IMR-90 (cell line): Measurements from ENCODE around the gene MFSD6. TPM values are rescaled to one million over a fixed set of nuclear protein-coding genes. Genes with fewer than 3 reads are reported as not detected.

ENCODE experiments used
- ATAC-seq: fragments of 200-7000 bp; cut with Tn5 transposase; 2 replicates; pipeline ENCODE4 v1.9.1; 2020; ENCODE audit warnings: low read depth, mild to moderate bottlenecking, moderate library complexity
- BruUV-seq: library from RNA; stranded (reverse); fragments of 400-500 nt; replicated peaks from 2 replicates; lab custom pipeline; 2021; lab: Mats Ljungman, UMichigan
- CTCF ChIA-PET: fragments of 300-600 bp; formaldehyde crosslinking; extraction: SDS; loops from one replicate; lab custom pipeline; 2021; ENCODE audit warnings: antibody characterized with exemption; lab: Yijun Ruan, JAX
- POLR2A ChIA-PET: fragments of 300-600 bp; sonication (Branson Sonifier 250); formaldehyde crosslinking; loops from one replicate; lab custom pipeline; 2022; ENCODE audit warnings: antibody characterized with exemption; ENCODE audit not compliant: unreplicated experiment; lab: Charles Lee
- DNase-seq: peaks from one replicate; pipeline ENCODE4 v3.0.0; 2013
- H2AFZ ChIP-seq: replicated peaks from 2 replicates; pipeline ENCODE3; 2013; ENCODE audit warnings: low read length, mild to moderate bottlenecking; ENCODE audit not compliant: poor library complexity
- H2AK5ac ChIP-seq: 2 replicates; pipeline ENCODE4 v1.6.1; 2013; ENCODE audit warnings: low read depth, low read length, inconsistent platforms
- H2AK9ac ChIP-seq: replicated peaks from 2 replicates; pipeline ENCODE3; 2013; ENCODE audit warnings: mild to moderate bottlenecking, low read depth, low read length, moderate library complexity; ENCODE audit not compliant: poor library complexity
- H2BK120ac ChIP-seq: 2 replicates; pipeline ENCODE4 v1.6.1; 2013; ENCODE audit warnings: low read depth, low read length, inconsistent platforms
- H2BK15ac ChIP-seq: 3 replicates; pipeline ENCODE4 v1.6.1; 2013; ENCODE audit warnings: low read depth, low read length, inconsistent platforms
- H2BK20ac ChIP-seq: 2 replicates; pipeline ENCODE4 v1.6.1; 2013; ENCODE audit warnings: low read depth, mild to moderate bottlenecking, inconsistent platforms, low read length, moderate library complexity
- H2BK5ac ChIP-seq: 2 replicates; pipeline ENCODE4 v1.6.1; 2013; ENCODE audit warnings: mild to moderate bottlenecking, low read depth, low read length, inconsistent platforms; ENCODE audit not compliant: poor library complexity, severe bottlenecking
- H3K14ac ChIP-seq: replicated peaks from 2 replicates; pipeline ENCODE4 v1.6.1; 2013; ENCODE audit warnings: low read depth, low read length, inconsistent platforms
- H3K18ac ChIP-seq: 2 replicates; pipeline ENCODE4 v1.6.1; 2013; ENCODE audit warnings: low read depth, low read length, control low read depth
- H3K23ac ChIP-seq: 2 replicates; pipeline ENCODE4 v1.6.1; 2013; ENCODE audit warnings: low read depth, low read length, inconsistent platforms
- H3K27ac ChIP-seq: 2 replicates; pipeline ENCODE4 v1.5.1; 2013; ENCODE audit warnings: mild to moderate bottlenecking, control low read depth, low read length; ENCODE audit not compliant: insufficient read depth
- H3K27me3 ChIP-seq: 2 replicates; pipeline ENCODE4 v1.6.1; 2013; ENCODE audit warnings: low read length; ENCODE audit not compliant: control insufficient read depth, insufficient read depth
- H3K36me3 ChIP-seq: 2 replicates; pipeline ENCODE4 v1.6.1; 2013; ENCODE audit warnings: low read length, mixed read lengths; ENCODE audit not compliant: control insufficient read depth, insufficient read depth
- H3K4ac ChIP-seq: 2 replicates; pipeline ENCODE4 v1.6.1; 2013; ENCODE audit warnings: low read depth, low read length, inconsistent platforms
- H3K4me1 ChIP-seq: 2 replicates; pipeline ENCODE4 v1.6.1; 2013; ENCODE audit warnings: low read length, mixed read lengths; ENCODE audit not compliant: control insufficient read depth, insufficient read depth
- H3K4me2 ChIP-seq: 2 replicates; pipeline ENCODE4 v1.6.1; 2013; ENCODE audit warnings: low read depth, mild to moderate bottlenecking, control low read depth, low read length, moderate library complexity
- H3K4me3 ChIP-seq: 2 replicates; pipeline ENCODE4 v1.5.1; 2013; ENCODE audit warnings: low read depth, mild to moderate bottlenecking, control low read depth, low read length, moderate library complexity; ENCODE audit not compliant: insufficient read depth
- H3K56ac ChIP-seq: 2 replicates; pipeline ENCODE4 v1.6.1; 2013; ENCODE audit warnings: low read length, inconsistent platforms; ENCODE audit not compliant: insufficient read depth; ENCODE audit errors: extremely low read depth
- H3K79me1 ChIP-seq, 2 experiments: 2 replicates each; pipeline ENCODE4 v1.6.1; 2013; ENCODE audit warnings: low read length in 2 of 2, inconsistent platforms in 1 of 2, low read depth in 1 of 2
- H3K9ac ChIP-seq: 2 replicates; pipeline ENCODE4 v1.6.1; 2013; ENCODE audit warnings: low read depth, low read length, control low read depth
- H3K9me1 ChIP-seq: 2 replicates; pipeline ENCODE4 v1.6.1; 2013; ENCODE audit warnings: low read length, inconsistent platforms; ENCODE audit not compliant: insufficient read depth
- H3K9me3 ChIP-seq: 2 replicates; pipeline ENCODE4 v1.6.1; 2013; ENCODE audit warnings: low read length; ENCODE audit not compliant: control insufficient read depth, insufficient read depth
- H4K20me1 ChIP-seq: 2 replicates; pipeline ENCODE4 v1.6.1; 2013; ENCODE audit warnings: low read length, inconsistent platforms; ENCODE audit not compliant: insufficient read depth
- H4K5ac ChIP-seq: 2 replicates; pipeline ENCODE4 v1.6.1; 2013; ENCODE audit warnings: mild to moderate bottlenecking, low read depth, low read length, control low read depth
- H4K8ac ChIP-seq, 2 experiments: 2 replicates each; pipeline ENCODE4 v1.6.1; 2013; ENCODE audit warnings: low read depth in 2 of 2, low read length in 2 of 2, control low read depth in 1 of 2, inconsistent platforms in 1 of 2
- H4K91ac ChIP-seq: 2 replicates; pipeline ENCODE4 v1.6.1; 2013; ENCODE audit warnings: low read depth, low read length, inconsistent platforms; ENCODE audit not compliant: insufficient read depth
- BHLHE40 ChIP-seq: fragments of 150-350 bp; IDR thresholded peaks from 2 replicates; pipeline ENCODE4 v1.6.1; 2016; ENCODE audit warnings: mild to moderate bottlenecking, low read depth, low read length
- CEBPB ChIP-seq: IDR thresholded peaks from 2 replicates; pipeline ENCODE4 v1.6.1; 2012; ENCODE audit warnings: low read depth, low read length, improper control_type of control experiment
- CHD1 ChIP-seq: IDR thresholded peaks from 2 replicates; pipeline ENCODE4 v1.6.1; 2012; ENCODE audit warnings: low read depth, low read length, improper control_type of control experiment
- FOS ChIP-seq: fragments of 150-350 bp; IDR thresholded peaks from 2 replicates; pipeline ENCODE4 v1.6.1; 2016; ENCODE audit warnings: low read depth, low read length
- MAFK ChIP-seq: IDR thresholded peaks from 2 replicates; pipeline ENCODE4 v1.6.1; 2012; ENCODE audit warnings: low read depth, low read length, improper control_type of control experiment
- MAZ ChIP-seq: IDR thresholded peaks from 2 replicates; pipeline ENCODE4 v1.6.1; 2012; ENCODE audit warnings: low read depth, mild to moderate bottlenecking, low read length, improper control_type of control experiment, moderate library complexity, borderline replicate concordance
- NFE2L2 ChIP-seq: fragments of 150-350 bp; IDR thresholded peaks from 2 replicates; pipeline ENCODE4 v1.6.1; 2016; ENCODE audit warnings: low read depth, mild to moderate bottlenecking, low read length
- RAD21 ChIP-seq: IDR thresholded peaks from 2 replicates; pipeline ENCODE4 v1.6.1; 2012; ENCODE audit warnings: low read length, improper control_type of control experiment
- RCOR1 ChIP-seq: IDR thresholded peaks from 2 replicates; pipeline ENCODE4 v1.6.1; 2012; ENCODE audit warnings: mild to moderate bottlenecking, low read length, improper control_type of control experiment; ENCODE audit not compliant: insufficient replicate concordance
- USF2 ChIP-seq: fragments of 150-350 bp; IDR thresholded peaks from 2 replicates; pipeline ENCODE4 v1.6.1; 2017; ENCODE audit warnings: mild to moderate bottlenecking, antibody characterized with exemption, low read length, low read depth
- WGBS, 2 experiments: methylation state at CpG; one replicate each; pipeline versions ENCODE4 v1.1.5 to v1.1.7; 2013; ENCODE audit warnings: missing lambda C conversion rate in 2 of 2; ENCODE audit not compliant: insufficient read length in 1 of 2; ENCODE audit errors: extremely low coverage in 2 of 2; 5-methylcytosine and 5-hydroxymethylcytosine counted together
- dilution Hi-C: fragments of 300-500 bp; cut with HindIII; formaldehyde crosslinking; loops from one replicate; pipeline ENCODE4 v1.14.3; 2018; ENCODE audit warnings: low sequenced_read_pairs; ENCODE audit not compliant: unreplicated experiment
- in situ Hi-C: fragments of 300-500 bp; cut with MboI; formaldehyde crosslinking; loops from 3 replicates; pipeline ENCODE4 v1.14.3; 2019; ENCODE audit warnings: low sequenced_read_pairs, inconsistent platforms, mixed read lengths
- intact Hi-C: fragments of 100-400 bp; cut with micrococcal nuclease; formaldehyde crosslinking; loops from 2 replicates; pipeline ENCODE4 v1.10.0; 2022
- polyA plus RNA-seq, 3 experiments: library from polyadenylated mRNA; depleted of rRNA; stranded (reverse); fragments of >200 nt; gene quantifications; 2 replicates each; pipeline ENCODE4 v1.2.3, GENCODE V29; 2012; ENCODE audit warnings: low replicate concordance in 1 of 3
- total RNA-seq: library from RNA; depleted of rRNA; stranded (reverse); fragments of >200 nt; gene quantifications from 2 replicates; pipeline ENCODE4 v1.2.3, GENCODE V29; 2012
- TF ChIP-seq, protein P1 (sequence below): conservative IDR thresholded peaks from 2 replicates; pipeline ENCODE4 v1.5.1; 2012; ENCODE audit warnings: mild to moderate bottlenecking, low read depth, low read length, improper control_type of control experiment
- TF ChIP-seq, protein P2 (sequence below): fragments of 150-350 bp; IDR thresholded peaks from 2 replicates; pipeline ENCODE4 v1.6.1; 2016; ENCODE audit warnings: low read depth, mild to moderate bottlenecking, low read length, moderate library complexity, borderline replicate concordance

The MFSD6 gene
- total and polyA plus RNA-seq, 2 of the 4 experiments (the other 2 are of a cell fraction): 4.2 to 7.7 TPM

DNA sequence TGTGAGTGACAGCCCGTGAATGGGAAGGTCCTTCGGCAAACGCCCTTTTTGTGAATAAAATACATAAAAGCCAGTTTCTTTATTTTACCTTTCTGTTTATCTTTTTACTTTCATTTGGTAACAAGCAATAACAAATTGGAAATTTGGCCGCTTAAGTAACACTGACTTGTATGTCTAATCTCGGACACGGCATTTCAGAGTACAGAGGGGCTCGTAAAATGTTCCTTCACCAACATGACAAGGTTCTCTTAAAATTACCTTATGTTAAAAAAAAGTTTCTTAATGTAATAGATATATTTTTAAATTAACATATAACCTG lies 126.9 kb downstream of the MFSD6 start:
- H2AK5ac ChIP-seq: no peak overlapping the region
- H4K5ac ChIP-seq: peak overlapping the region; percentile 61
- no CpG with 5 or more reads among the region's 7 CpGs for WGBS, 2 experiments
- ATAC-seq: no peak
- intact Hi-C loops (loop anchor here (2.0 kb wide), 1 partner anchor 114 kb away; the partner anchor contains the start of gene NAB1), dilution Hi-C loops (no loop called here), in situ Hi-C loops (no loop called here)
- H3K4me2 ChIP-seq: peak overlapping the region; percentile 85
- CTCF ChIA-PET: no interaction called here
- H3K79me1 ChIP-seq: peaks cover 11 to 15% of the 10 kb centered on the region in 2 experiments
- peak overlapping the region; percentile 50; the same call in 1 of the 2 replicates for H3K23ac ChIP-seq
- no peak for DNase-seq
- H3K18ac ChIP-seq: peak overlapping the region; percentile 30
- peak overlapping the region; percentile 98 for H2AFZ ChIP-seq
- H3K4me1 ChIP-seq: peaks cover 10% of the 10 kb centered on the region
- peak overlapping the region; percentile 45; the same call in 1 of the 2 replicates for H3K56ac ChIP-seq
- H2AK9ac ChIP-seq: no peak overlapping the region
- no peak overlapping the region for H2BK15ac ChIP-seq
- H4K91ac ChIP-seq: peak overlapping the region; percentile 77
- TF ChIP-seq USF2 (no peak), CHD1 (no peak), BHLHE40 (no peak), CEBPB (no peak), FOS (no peak), RAD21 (no peak), MAZ (no peak), NFE2L2 (no peak), RCOR1 (no peak), MAFK (no peak)
- TF ChIP-seq, protein P1, sequence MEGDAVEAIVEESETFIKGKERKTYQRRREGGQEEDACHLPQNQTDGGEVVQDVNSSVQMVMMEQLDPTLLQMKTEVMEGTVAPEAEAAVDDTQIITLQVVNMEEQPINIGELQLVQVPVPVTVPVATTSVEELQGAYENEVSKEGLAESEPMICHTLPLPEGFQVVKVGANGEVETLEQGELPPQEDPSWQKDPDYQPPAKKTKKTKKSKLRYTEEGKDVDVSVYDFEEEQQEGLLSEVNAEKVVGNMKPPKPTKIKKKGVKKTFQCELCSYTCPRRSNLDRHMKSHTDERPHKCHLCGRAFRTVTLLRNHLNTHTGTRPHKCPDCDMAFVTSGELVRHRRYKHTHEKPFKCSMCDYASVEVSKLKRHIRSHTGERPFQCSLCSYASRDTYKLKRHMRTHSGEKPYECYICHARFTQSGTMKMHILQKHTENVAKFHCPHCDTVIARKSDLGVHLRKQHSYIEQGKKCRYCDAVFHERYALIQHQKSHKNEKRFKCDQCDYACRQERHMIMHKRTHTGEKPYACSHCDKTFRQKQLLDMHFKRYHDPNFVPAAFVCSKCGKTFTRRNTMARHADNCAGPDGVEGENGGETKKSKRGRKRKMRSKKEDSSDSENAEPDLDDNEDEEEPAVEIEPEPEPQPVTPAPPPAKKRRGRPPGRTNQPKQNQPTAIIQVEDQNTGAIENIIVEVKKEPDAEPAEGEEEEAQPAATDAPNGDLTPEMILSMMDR: no peak
- TF ChIP-seq, protein P2, sequence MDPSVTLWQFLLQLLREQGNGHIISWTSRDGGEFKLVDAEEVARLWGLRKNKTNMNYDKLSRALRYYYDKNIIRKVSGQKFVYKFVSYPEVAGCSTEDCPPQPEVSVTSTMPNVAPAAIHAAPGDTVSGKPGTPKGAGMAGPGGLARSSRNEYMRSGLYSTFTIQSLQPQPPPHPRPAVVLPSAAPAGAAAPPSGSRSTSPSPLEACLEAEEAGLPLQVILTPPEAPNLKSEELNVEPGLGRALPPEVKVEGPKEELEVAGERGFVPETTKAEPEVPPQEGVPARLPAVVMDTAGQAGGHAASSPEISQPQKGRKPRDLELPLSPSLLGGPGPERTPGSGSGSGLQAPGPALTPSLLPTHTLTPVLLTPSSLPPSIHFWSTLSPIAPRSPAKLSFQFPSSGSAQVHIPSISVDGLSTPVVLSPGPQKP: no peak
- peak overlapping the region; percentile 80 for H3K4me3 ChIP-seq
- H4K20me1 ChIP-seq: no peaks in the 10 kb centered on the region
- H2BK120ac ChIP-seq: peak overlapping the region; percentile 89
- peak overlapping the region; percentile 49 for H3K27ac ChIP-seq
- BruUV-seq: no TSS peak
- H2BK5ac ChIP-seq: no peak overlapping the region
- no peak overlapping the region for H2BK20ac ChIP-seq
- POLR2A ChIA-PET: no interaction called here
- peak overlapping the region; percentile 85 for H3K9ac ChIP-seq
- H3K9me1 ChIP-seq: peaks cover 8% of the 10 kb centered on the region
- H3K36me3 ChIP-seq: no peaks in the 10 kb centered on the region
- H3K4ac ChIP-seq: peak overlapping the region; percentile 53
- peaks cover under 1% of the 10 kb centered on the region for H3K9me3 ChIP-seq
- H3K27me3 ChIP-seq: no peaks in the 10 kb centered on the region
- H3K14ac ChIP-seq: peak overlapping the region; percentile 83
- H4K8ac ChIP-seq: peak overlapping the region; percentile 33 to 94
